HG03095 (cell line): ENCODE measurements around the gene SPHK2.

Experiments used
- ATAC-seq: cut with Tn5 transposase; IDR thresholded peaks from one replicate; pipeline ENCODE4 v1.9.1; 2021; ENCODE audit warnings: moderate library complexity; ENCODE audit not compliant: unreplicated experiment

The SPHK2 gene

DNA sequence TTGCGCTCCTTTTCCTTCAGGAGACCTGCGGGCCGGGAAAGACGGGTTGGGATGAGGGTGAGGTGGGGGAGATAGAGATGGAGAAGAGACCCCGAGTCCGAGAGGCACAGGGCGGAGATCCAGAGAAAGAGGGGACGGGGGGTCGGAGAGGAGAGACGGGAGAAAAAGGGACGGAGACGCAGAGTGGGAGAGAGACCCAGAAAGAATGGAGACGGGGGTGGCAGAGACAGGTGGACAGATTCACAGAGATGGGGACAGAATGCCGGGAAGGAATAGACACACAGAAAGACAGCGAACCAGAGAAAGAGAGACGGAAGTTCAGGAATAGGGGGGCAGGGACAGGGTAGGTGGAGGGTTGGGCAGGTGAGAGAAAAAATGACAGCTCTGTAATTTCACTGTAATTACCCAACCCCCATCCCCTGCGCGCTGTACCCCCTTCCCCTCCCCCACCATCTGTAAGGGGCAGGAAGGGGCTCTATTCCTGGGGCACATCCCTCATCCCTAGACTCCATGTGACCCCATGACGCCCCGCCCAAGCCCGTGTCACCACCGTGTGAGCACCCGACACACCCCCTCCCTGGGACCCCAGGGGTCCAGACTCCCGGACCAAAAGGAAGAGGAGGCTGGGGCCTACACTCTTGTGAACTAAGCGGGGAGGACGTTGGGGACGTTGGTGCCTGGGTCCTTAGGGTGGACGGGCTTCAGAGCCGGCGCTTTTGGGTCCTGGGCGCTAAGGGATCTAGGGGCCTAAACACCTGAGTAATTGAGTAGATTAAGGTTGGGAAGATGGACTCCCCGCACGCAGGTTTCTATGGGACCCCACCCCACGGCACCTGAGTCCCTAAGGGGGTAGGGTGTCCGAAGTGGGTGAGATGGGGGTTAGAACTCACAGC lies 16.9 kb downstream of the SPHK2 start:
- no peak for ATAC-seq

DNA sequence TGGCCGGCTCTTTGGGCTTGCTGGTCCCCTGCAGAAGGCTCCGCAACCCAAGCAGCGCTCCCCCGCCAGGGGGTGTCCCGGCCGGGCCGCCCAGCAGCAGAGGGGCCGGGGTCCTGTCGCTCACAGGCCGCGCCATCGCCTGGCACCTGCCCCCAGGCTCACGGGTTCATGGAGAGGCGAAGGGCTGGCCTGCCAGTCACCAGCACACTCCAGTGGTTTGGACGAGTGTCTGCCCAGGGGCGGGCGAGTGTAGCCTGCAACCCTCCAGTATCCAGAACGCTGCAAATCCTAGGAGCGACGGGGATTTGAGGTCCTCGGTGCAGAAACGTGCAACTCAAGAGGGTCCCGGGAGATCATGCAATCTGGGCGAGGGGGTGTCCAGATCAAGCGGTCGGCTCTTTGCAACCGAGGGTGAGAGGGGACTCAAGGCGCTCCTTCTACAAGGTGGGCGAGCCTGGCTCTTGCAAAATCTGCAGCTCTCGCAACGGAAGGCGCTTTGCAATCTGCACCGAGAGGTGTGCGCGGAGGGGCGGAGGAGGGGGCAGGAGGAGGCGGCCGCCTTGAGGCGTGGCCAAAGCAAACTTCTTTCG lies 17.6 kb downstream of the SPHK2 start, which contains the start of gene DBP:
DBP (minus strand) TSS at position 521 of the 590 bp plus-strand sequence; CDS start at position 136, 385 bp downstream.
- ATAC-seq, result no peak

DNA sequence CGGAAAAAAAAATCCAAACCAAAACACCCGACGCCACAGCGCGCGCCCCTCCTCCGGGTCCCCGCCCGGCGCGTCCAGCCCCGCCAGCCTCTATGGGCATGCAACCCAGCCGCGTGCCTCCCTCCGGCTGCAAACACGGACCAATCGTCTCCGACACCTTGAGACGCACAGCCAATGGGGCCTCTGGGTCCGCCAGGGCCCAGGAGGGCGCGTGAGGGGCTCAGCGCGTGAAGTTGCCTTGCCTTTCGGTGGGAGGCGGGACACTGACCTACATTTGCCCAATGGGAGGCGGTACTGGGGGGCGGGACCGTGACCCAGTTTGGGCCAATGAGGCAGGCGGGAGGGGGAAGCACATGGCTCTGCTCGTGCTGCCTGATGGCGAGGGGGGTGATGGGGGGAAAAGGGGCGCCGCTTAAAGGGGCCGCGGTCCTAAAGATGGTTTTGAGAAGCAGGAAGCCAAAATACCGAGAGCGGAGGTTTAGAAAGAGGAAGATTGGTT lies 18.2 kb downstream of the SPHK2 start:
- ATAC-seq, result peak; percentile 63

DNA sequence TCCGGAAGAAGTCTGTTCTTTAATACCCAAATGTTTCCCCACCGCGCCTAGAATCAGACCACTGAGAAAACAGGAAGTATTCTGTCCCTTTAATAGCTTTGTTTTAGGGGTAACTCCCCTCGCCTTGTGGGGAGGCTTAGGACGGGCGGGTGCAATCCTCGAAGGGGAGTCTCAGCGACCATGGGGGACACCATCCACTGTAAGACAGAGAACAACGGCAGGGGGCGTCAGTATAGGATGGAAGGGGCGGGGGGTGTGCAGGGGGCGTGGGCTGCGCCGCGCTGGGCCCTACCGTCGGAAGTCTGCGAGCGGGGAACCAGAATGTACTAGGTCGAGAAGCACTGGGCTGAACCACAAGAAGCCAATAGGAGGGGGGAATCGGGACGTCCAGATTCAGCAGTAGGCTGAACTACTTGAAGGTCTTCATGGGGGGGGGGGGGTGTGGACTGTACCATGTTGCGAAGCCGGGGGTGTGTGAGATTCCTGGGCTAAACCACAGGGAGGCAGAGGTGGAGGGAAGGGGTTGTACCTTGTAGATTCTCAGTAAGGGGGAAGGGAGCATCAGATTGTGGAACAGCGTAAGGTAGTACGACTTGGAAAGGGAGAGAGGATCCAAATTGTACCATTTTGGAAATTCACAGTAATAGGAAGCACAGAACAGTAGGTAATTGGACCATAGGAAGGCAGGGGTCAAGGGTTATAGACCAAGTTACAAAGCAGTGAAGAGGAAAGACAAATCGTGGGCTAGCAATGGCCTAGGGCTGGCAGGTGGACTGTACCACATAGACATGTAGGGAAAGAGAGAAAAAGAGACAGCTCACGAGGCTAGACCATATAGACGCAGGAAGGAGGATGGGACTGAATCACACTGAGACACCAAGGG lies 18.9 kb downstream of the SPHK2 start:
- ATAC-seq, result peak; percentile 3

DNA sequence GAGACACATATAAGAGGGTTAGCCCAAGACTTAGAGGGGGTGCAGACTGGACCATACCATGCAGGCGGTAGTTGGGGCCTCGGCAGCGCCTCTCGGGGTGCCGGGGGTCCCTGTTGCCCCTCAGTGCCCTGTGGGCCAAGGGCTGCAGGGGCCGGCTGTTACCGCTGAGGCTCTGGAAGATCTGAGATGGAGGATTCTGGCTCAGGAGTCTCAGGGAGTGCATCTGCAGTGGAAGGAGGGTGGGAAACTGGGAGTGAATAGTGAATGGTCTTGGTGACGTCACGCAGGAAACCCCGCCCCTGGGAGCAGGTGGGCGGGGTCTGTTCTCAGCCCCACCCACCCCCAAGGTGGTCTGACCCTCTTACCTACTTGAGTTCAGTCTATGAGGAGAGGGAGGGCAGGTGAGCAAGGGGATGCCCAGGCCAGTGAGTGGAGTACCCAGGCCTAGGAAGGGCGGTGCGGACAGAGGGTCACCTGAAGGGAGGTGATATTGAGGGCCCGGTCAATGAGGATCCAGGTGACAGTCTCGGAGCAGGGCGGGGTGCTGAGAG lies 19.6 kb downstream of the SPHK2 start:
- no peak for ATAC-seq

DNA sequence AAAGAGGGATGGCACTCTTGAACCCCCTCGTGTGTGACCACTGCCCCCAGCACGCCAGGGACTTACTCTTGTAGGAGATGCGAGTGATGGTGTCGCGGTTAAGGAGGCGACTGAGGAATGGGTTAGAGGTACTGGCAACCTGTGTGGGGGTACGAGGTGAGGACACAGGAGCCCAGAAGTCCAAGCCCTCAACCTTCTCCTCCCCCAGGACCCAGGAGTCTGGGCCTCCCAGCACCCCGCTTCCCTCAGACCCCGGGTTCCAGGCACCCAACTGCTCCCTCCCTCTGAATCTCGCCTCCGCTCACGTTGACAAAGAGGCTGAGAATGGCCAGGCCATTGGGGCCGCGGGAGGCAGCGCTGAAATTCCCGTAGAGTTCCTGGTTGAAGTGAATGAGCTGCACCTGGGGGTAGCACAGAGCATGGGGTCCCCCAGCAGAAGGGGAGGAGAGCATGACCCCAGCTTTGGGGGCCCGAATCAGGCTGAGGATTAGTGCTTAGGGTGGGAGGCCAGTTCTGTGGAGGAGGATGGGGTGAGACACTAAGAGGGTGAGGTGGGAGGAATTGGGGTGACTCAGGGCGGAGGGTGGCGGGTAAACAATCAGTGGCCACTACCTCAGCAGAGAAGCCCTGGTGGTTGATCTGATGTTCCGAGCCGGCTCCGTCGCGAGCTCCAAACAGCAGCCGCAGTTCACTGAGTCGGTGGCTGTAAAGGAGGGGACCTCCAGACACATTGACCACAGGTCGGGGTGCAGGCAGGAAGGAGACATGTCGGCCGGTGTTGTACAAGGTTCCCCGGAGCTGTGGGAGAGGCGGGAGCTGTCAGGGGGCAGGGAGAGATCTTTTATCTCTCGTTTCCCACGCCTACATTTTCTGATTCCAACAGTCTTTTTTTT lies 20.4 kb downstream of the SPHK2 start:
- ATAC-seq, result no peak

DNA sequence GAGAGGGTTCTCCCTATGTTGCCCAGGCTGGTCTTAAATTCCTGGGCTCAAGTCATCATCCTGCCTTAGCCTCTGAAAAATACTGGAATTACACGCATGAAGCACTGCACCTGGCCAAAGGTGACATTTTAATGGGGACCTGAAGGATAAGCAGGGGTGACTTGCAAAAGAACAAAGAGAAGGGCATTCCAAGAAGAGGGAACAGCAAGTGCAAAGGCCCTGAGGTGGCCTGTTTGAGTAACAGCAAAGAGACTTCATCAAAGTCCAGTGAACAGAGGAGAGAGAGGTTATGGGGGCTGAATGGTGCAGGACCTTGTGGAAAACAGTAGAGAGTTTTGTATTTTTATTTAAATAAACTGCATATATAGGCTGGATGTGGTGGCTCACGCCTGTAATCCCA lies 22.5 kb downstream of the SPHK2 start:
- ATAC-seq, result no peak

DNA sequence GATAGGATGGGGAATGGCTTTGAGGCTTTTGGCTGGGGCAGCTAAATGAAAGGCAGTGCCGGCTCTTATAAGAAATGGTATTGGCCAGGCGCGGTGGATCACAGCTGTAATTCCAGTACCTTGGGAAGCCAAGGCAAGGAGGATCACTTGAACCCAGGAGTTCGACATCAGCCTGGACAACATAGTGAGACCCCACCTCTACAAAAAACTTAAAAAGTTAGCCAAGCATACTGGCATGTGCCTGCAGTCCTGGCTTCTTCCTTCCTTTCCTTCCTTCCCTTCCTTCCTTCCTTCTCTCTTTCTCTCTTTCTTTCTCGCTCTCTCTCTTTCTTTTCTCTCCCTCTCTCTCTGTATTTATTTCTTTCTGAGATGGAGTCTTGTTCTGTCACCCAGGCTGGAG lies 23.6 kb downstream of the SPHK2 start:
- ATAC-seq, result no peak

DNA sequence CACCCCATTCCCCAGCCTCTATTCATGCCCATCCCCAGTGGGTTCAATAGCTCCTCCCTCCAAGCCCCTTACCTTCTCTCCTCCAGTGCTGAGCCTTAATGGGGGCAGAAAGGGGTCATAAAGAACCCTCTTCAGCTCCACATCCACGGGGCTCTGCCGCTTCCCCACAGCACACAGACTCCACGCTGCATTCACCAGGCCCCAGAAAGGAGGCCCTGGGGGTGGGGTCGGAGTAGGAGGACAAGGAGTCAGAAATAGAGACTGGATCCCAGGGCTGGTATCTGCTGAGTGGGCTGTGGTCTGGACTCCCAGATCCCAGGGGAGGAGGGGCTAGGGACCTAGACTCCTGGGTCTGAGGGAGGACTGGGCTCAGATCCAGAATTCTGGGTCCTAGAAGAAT lies 25.0 kb downstream of the SPHK2 start:
- ATAC-seq, result no peak

DNA sequence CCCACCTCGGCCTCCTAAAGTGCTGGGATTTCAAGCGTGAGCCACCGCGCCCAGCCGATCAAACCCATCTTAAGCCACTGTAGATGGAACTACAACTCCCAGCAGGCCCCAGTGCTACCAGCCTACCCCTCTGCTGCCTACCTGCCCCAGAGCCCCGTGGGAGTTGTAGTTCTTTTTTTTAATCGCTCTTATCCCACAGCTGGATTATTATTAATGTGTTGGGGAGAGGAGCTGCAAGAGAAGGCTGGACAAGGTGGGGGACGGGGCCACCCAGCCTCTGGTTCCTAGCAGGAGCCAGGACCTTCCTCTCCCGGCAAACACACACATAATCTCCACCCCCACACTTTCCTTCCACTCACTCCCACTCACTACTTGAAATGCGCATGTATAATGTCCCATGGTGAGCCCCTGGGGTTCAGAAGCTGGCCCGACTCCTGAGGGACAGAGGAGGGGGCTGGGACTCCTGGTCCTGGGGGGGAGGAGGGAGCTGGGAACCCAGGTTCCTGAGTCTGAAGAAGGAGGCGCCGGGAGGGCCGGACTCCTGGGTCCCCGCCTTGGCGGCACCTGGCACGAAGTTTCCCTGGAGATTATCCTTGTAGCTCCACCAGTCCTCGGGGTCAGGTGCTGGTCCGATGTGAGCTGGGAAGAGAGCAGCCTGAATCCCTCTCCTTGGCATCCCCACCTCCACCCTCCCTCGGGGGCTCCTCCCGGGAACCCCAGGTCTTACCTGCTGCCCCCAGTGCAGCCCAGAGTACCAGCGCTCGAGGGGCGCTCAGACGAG lies 25.7 kb downstream of the SPHK2 start:
- ATAC-seq, result no peak

DNA sequence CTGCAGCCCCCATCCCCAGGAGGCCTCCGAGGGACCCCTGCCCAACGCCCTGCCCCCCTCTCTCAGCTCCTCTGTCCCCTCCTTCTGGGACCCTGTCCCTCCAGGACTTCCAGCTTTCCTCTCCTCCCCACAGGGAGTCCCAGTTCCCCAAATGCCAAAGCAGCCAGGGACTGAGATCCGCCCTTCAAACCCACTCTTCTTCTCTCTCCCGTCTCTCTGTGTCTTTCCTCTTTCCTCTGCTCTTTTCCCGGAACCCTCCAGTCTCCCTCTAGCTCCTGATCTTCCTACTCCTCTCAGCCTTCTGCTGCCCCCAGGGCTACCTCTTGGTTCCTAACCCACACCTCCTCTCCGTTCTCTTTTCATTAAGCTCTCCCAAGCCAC lies 26.3 kb downstream of the SPHK2 start:
- no peak for ATAC-seq

DNA sequence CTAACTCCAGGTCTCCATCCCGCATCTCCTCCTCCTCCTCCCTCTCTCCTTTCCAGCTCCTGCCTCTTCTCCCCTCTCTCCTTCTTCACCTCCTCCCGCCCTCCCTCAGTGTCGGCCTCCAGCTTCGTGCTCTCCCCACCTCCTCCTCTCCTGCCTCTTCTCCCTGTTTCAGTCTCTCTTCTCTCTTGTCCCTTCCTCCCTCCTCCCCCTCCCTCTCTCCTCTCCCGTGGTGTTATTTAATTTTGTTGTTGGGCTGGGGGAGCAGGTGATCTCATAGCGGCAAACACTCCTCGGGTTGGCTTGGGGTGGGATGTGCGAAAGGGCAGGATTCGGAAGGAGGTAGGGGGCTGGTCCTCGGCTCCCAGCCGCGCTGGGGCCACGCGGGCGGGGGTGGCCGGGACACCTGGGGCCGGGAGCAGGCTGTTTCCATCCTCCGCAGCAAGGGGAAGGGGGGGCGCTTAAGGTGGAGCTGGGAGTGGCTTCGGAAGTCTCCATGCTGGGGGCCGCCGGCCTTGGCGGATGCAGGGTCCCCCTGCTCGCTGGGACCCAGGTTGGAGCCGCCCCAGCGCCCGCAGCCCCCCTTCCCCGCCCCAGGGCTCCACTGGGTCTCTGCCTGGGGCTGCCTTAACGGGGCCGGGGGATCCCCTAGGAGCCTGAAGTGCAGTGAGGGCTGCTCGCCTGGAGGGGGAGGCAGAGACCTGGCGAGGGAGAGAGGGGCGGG lies 26.9 kb downstream of the SPHK2 start, which contains the start of gene CA11:
CA11 (minus strand) TSS at position 187 of the 721 bp plus-strand sequence. CDS start 555 bp downstream, outside the sequence.
- peak; percentile 70 for ATAC-seq

DNA sequence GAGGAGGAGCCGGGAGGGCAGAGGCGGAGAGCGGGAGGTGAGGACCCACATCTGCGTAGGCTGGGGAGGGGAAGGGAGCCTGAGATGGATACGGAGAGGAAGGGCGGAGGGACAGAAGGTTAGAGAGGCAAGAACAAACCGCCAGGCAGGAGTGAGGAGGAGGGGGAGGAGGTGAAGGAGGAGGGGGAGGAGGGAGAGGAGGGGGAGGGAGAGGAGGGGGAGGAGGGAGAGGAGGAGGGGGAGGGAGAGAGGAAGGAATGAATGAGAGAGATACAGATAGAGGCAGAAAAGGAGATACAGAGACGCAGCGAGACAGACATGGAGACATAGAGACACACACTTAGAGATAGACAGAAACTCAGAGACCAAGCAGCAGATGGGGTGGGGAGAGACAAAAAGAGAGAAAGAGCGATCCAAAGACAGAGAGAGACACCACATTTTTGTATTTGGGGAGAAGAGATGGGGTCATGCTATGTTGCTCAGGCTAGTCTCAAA lies 27.5 kb downstream of the SPHK2 start:
- no peak for ATAC-seq

DNA sequence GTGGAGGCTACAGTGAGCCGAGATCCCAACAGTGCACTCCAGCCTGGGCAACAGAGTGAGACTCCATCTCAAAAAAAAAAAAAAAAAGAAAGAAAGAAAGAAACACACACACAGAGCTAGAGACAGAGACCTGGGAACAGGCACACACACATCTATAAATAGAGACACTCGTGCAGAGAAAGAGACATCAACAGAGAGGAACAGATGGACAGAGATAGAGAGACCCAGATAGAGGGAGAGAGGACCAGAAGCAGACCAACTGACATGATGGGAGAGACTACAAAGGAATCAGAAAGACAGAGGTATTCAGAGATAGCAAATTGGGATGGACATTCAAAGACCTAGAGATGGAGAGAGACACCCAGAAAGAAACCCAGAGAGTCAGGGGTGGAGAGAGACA lies 28.8 kb downstream of the SPHK2 start:
- ATAC-seq, result no peak

DNA sequence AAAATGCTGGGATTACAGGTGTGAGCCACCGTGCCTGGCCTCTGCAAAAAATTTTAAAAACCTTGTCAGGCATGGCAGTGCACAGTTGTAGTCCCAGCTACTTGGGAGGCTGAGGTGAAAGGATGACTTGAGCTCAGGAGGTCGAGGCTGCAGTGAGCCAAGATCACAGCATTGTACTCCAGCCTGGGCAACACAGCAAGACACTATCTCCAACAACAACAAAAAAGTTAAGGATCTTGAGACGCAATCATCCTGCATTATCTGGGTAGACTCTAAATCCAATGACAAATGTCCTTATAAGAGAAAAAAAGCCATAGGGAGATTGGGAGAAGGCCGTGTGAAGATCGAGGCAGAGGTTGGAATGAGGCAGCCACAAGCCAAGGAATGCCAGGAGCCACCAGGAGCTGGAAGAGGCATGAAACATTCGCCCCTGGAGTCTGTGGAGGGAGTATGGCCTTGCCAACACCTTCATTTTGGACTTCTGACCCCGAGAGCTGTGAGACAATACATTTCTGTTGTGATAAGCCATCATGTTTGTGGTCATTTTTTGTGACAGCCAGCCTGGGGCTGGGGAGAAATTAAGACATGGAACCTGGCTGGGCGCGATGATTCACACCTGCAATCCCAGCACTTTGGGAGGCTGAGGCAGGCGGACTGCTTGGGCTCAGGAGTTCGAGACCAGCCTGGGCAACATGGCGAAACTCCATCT lies 31.8 kb downstream of the SPHK2 start:
- no peak for ATAC-seq

DNA sequence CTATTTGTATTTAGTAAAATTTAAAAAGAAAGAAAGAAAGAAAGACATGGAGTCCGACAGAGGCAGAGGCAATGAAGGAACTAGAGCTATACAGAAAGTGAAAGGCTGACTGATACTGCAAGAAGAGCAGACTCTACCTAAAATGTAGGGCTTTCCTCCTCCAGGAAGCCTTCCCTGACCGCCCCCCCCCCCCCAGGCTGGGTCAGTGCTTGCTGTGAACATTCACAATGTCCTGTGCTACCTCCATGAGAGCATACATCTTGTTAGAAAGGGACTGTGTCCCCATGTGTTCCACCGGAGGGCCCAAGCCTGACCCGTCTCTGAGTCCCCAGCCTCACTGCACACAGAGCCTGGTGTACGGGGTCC lies 32.4 kb downstream of the SPHK2 start:
- ATAC-seq, result no peak

DNA sequence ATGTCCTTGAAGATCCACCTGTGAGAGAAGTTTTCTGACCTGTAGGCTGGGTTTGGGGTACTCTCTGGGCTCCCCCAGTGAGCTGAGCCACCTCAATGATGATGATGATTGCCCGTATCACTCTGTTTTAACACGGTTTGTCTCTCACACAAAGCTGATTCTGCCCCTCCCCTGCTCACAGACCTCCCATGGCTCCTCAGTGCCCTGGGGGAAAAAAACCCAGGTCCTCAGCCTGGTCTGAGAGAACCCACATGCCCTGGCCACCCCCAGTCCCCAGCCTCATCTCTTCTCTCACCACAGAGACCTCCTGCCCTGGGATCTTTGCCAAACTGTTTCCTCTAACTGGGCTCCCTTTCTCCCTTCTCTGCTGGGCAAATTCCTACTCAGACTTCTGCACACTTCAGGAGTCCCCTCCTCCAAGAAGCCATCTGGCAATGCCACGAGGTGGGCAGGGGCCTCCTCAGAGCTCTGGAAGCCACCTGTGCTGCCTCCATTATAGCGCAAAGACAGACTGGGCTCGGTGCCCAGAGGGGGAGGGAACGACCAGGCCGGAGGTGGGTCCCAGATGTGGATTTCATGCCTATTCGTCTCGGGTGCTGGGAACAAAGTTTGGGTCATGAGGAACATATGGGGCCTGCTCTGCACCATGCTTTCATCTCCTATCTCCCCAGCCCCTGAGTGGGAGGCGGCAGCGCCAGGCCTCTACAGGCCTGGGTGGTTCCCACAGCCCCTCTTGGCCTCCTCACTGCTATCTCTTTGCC lies 35.2 kb downstream of the SPHK2 start:
- no peak for ATAC-seq
